Measurements from ENCODE around the gene JMJD1C. TPM values are rescaled to one million over a fixed set of nuclear protein-coding genes. Genes with fewer than 3 reads are reported as not detected.
A peak's percentile ranks its signal among the peaks of the same experiment; 100 is the strongest.
"Not testable (repeated sequence)": the region's sequence is repeated elsewhere in the genome, so short reads cannot be mapped to it uniquely, and the experiment has no call there.

JMJD1C gene
- polyA plus RNA-seq, 3 donors from 2014 or later: 13.4 to 37.4 (median 16.0) TPM

DNA sequence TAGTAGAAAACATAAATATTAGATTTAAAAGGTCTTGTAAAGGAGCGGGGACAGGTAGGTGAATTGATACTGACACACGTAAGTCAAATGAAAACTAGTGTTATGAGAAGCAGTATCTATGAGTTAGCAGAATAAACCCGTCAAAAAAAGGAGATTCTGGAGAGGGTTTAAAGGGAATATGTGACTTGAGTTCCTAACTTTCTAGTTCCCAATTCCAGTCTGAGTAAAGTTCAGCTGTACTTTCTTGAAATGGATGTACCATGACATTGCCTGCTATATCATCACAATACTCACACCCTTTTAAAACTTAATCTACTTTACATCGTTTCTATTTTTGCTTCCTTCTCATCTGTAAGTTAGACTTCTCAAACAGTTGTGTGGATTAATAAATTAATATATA is 210.5 kb downstream of the JMJD1C start:
- peak overlapping the region in 1 of 6 donors; percentile 27 for H3K27ac Mint-ChIP-seq
- peaks cover 0 to 4% (median 0%) of the 10 kb centered on the region in 3 donors for H3K27me3 Mint-ChIP-seq (ENCODE audit: low read depth in 3 of 3)
- no peaks in the 10 kb centered on the region for H3K36me3 Mint-ChIP-seq
- peaks cover 55 to 86% of the 10 kb centered on the region in 2 donors for H3K4me1 Mint-ChIP-seq
- no peaks in the 10 kb centered on the region for H3K9me3 Mint-ChIP-seq
- H3K4me3 Mint-ChIP-seq: no peak overlapping the region
- DNase-seq: no peak

DNA sequence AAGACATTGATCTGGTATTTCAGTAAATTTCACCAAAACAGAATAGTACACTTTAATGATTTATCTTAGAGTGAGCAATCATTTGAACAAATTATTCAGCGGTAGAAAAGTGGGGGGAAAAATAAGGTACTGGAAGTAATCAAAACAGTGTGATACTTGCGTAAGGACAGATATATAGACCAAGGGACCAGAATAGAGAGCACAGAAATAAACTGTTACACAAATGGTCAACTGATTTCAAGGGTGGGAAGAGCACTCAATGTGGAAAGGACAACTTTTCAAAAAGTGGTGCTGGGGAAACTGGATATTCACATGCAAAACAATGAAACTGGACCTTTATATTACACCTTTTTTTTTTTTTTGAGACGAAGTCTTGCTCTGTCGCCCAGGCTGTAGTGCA is 212.7 kb downstream of the JMJD1C start:
- peaks cover 0 to 9% (median 8%) of the 10 kb centered on the region in 3 donors for H3K36me3 Mint-ChIP-seq
- H3K9me3 Mint-ChIP-seq: no peaks in the 10 kb centered on the region
- no peak overlapping the region for H3K4me3 Mint-ChIP-seq
- peaks cover 0 to 4% (median 0%) of the 10 kb centered on the region in 3 donors for H3K27me3 Mint-ChIP-seq (ENCODE audit: low read depth in 3 of 3)
- no peak for DNase-seq
- no peak overlapping the region for H3K27ac Mint-ChIP-seq
- peaks cover 43 to 74% of the 10 kb centered on the region in 2 donors for H3K4me1 Mint-ChIP-seq

DNA sequence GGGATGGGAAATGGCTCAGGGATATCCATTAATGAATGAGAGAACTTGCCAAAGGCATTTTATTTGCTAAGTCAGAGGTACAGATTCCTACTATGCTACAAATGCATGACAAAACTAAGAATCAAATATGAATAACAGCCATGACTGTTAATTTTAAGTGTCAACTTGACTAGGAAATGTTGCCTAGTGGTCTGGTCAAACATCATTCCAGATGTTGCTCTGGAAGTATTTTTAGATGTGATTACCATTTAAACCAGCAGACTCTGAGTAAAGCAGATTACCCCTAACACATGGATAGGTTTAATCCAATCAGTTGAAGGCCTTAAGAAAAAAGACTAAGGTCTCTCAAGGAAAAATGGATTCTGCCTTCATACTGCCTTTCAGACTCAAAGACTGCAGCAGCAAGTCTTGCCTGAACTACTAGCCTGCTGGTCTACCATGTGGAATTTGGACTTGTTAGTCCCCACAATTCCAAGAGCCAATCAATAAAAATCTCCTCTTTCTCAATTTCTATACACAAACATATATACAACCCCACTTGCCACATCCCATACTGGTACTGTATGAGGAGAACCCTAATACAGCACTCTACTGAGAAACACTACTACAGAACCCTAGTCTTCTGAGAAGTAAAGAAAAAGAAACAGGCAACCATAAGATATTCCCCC is 213.5 kb downstream of the JMJD1C start:
- Mint-ChIP-seq H3K27me3 (ENCODE audit: low read depth in 3 of 3) (peaks cover 0 to 4% (median 0%) of the 10 kb centered on the region in 3 donors), H3K27ac (peak overlapping the region in 3 of 6 donors; percentile 12 to 41 (median 20)), H3K4me1 (peaks cover 42 to 71% of the 10 kb centered on the region in 2 donors), H3K4me3 (no peak overlapping the region), H3K36me3 (peaks cover 0 to 9% (median 8%) of the 10 kb centered on the region in 3 donors), H3K9me3 (no peaks in the 10 kb centered on the region)
- no peak for DNase-seq

DNA sequence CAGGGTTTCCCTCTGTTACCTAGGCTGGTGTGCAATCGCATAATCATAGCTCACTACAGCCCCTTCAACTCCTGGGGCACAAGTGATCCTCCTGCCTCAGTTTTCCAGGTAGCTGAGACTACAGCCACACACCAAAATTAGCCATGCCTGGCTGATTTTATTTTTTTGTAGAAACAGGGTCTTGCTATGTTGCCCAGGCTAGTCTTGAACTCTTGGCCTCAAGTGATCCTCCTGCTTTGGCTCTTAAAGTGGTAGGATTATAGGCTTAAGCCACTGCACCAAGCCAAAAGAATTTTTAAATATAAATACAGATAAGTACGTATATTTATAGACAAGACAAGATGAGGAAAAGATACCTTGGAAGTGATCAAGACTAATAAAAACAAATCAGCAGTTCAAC is 215.7 kb downstream of the JMJD1C start:
- DNase-seq: no peak
- Mint-ChIP-seq H3K36me3 (peaks cover 4 to 11% (median 8%) of the 10 kb centered on the region in 3 donors), H3K9me3 (no peaks in the 10 kb centered on the region), H3K4me1 (peaks cover 47 to 73% of the 10 kb centered on the region in 2 donors), H3K27me3 (ENCODE audit: low read depth in 3 of 3) (peaks cover 0 to 6% (median 0%) of the 10 kb centered on the region in 3 donors), H3K27ac (peak overlapping the region in 1 of 6 donors; percentile 11), H3K4me3 (no peak overlapping the region)

DNA sequence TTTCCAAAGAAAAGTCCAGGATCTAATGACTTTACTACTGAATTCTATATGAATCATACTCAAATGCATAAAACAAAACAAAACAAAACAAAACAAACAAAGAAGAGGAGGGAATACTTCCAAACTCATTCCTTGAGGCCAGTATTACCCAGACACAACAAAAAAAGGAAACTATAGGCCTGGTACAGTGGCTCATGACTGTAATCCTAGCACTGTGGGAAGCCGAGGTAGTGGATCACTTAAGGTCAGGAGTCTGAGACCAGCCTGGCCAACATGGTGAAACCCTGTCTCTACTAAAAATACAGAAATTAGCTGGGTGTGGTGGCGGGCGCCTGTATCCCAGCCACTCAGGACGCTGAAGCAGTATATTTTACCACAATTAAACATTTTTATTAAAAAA is 218.0 kb downstream of the JMJD1C start:
- Mint-ChIP-seq H3K9me3 (no peaks in the 10 kb centered on the region), H3K27ac (no peak overlapping the region), H3K4me3 (no peak overlapping the region), H3K36me3 (peaks cover 4 to 16% (median 8%) of the 10 kb centered on the region in 3 donors), H3K4me1 (peaks cover 51 to 75% of the 10 kb centered on the region in 2 donors), H3K27me3 (ENCODE audit: low read depth in 3 of 3) (peaks cover 0 to 4% (median 0%) of the 10 kb centered on the region in 3 donors)
- no peak for DNase-seq

DNA sequence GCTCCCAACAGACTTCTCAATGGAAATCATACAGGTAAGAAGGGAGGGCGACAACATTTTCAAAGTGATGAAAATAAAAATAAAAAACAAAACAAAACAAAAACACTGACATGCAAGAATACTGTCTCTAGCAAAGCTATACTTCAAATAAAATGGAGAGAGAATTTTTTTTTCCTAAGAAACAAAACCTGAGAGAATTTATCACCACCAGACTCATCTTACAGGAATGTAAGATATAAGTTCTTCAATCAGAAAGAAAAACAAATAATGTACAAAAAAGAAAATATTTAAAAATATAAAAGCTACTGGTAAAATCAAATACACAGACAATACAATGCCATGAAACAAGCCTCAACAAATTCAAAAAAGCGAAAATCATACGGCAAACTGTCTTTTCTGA is 219.4 kb downstream of the JMJD1C start:
- DNase-seq: no peak
- no peak overlapping the region for H3K27ac Mint-ChIP-seq
- no peak overlapping the region for H3K4me3 Mint-ChIP-seq
- H3K27me3 Mint-ChIP-seq (ENCODE audit: low read depth in 3 of 3): peaks cover 0 to 3% (median 0%) of the 10 kb centered on the region in 3 donors
- peaks cover 54 to 77% of the 10 kb centered on the region in 2 donors for H3K4me1 Mint-ChIP-seq
- no peaks in the 10 kb centered on the region for H3K9me3 Mint-ChIP-seq
- peaks cover 4 to 16% (median 8%) of the 10 kb centered on the region in 3 donors for H3K36me3 Mint-ChIP-seq

DNA sequence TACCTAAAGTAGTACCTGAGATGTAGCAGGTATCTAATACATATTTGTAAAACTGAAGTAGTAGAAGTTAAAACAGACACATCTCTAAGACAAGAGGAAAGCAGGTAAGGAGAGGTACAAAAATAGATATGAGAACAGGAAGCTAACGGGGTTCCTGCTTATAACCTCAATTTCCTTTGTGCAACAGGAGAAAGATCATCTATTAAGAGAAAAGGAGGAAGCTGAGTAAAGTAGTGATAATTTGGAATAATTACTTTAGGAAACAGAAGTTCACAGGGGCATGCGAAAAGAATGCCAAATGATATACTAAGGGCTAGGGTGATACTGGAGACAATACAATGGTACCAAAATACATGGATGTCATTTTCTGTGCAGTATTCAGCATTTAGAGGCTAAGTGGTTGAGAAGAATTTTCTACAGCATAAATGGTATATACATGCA is 223.9 kb downstream of the JMJD1C start:
- Mint-ChIP-seq H3K27ac (peak overlapping the region; percentile 5 to 69 (median 48)), H3K9me3 (no peaks in the 10 kb centered on the region), H3K4me1 (peaks cover 68 to 88% of the 10 kb centered on the region in 2 donors), H3K36me3 (peaks cover 0 to 7% (median 4%) of the 10 kb centered on the region in 3 donors), H3K4me3 (peak overlapping the region; percentile 56 to 82 (median 66)), H3K27me3 (ENCODE audit: low read depth in 3 of 3) (peaks cover 0 to under 1% (median 0%) of the 10 kb centered on the region in 3 donors)
- DNase-seq: no peak

DNA sequence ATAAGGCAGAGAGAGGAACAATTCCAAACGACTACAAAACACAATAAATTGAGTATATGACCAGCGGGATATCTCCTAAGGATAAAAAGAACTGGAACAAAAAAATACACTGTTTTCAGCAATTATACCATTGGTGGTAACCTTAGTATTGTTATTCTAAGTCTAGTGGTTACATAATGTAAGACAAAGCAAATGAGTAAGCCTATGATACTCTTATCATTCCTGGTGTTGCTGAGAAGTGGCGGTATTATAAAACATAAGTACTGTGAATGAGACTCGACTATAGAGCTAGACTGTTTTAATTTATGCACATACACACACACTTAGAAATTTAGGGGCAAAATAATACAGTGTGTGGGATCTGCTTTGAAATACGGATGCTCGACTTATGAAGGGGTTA is 225.0 kb downstream of the JMJD1C start:
- peaks cover 68 to 87% of the 10 kb centered on the region in 2 donors for H3K4me1 Mint-ChIP-seq
- H3K4me3 Mint-ChIP-seq: peak overlapping the region in 2 of 5 donors; percentile 2 to 53
- H3K9me3 Mint-ChIP-seq: no peaks in the 10 kb centered on the region
- peak overlapping the region in 3 of 6 donors; percentile 21 to 67 (median 34) for H3K27ac Mint-ChIP-seq
- DNase-seq: no peak
- H3K27me3 Mint-ChIP-seq (ENCODE audit: low read depth in 3 of 3): no peaks in the 10 kb centered on the region
- peaks cover 0 to 7% (median 2%) of the 10 kb centered on the region in 3 donors for H3K36me3 Mint-ChIP-seq

DNA sequence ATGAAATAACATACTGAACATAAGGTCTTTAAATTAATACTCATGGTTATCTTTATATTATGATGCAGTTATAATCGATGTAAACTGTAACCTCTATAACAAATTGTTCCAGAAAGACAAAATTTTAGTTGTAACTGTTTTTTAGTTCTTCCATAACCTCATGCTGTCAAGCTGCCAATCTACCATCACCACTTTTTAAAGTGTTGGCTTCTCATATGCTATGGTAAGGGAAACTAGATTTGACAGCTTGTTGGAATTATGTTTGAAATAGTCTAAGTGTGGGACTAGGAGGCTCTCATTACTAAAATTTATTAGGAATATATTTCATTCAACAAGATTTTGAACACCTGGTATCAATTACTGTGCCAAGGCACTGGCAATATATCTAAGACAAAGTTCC is 227.3 kb downstream of the JMJD1C start:
- DNase-seq: no peak
- Mint-ChIP-seq H3K27ac (peak overlapping the region in 1 of 6 donors; percentile 0), H3K9me3 (no peaks in the 10 kb centered on the region), H3K4me3 (no peak overlapping the region), H3K4me1 (peaks cover 52 to 66% of the 10 kb centered on the region in 2 donors), H3K36me3 (no peaks in the 10 kb centered on the region), H3K27me3 (ENCODE audit: low read depth in 3 of 3) (peaks cover 0 to 3% (median 0%) of the 10 kb centered on the region in 3 donors)

DNA sequence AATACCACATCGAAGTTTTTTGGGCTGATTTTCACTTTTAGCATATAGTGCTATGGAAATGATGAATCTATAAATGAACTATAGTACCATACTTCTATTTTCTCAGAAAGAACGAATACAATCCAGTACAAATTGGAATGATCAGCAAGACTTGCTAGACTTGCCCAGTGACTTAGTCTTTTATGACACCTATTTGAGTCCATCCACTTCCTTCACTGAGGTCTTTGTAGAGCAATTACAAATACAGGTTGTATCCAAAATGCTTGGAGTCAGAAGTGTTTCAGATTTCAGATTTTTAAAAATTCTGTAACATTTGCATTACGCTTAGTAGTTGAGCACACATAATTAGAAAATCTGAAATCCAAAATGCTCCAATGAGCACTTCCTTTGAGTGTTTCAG is 228.4 kb downstream of the JMJD1C start:
- peaks cover 0 to 3% (median 0%) of the 10 kb centered on the region in 3 donors for H3K27me3 Mint-ChIP-seq (ENCODE audit: low read depth in 3 of 3)
- peak overlapping the region in 1 of 5 donors; percentile 6 for H3K4me3 Mint-ChIP-seq
- no peaks in the 10 kb centered on the region for H3K36me3 Mint-ChIP-seq
- peaks cover 48 to 66% of the 10 kb centered on the region in 2 donors for H3K4me1 Mint-ChIP-seq
- no peak for DNase-seq
- no peaks in the 10 kb centered on the region for H3K9me3 Mint-ChIP-seq
- H3K27ac Mint-ChIP-seq: peak overlapping the region in 2 of 6 donors; percentile 23 to 67

DNA sequence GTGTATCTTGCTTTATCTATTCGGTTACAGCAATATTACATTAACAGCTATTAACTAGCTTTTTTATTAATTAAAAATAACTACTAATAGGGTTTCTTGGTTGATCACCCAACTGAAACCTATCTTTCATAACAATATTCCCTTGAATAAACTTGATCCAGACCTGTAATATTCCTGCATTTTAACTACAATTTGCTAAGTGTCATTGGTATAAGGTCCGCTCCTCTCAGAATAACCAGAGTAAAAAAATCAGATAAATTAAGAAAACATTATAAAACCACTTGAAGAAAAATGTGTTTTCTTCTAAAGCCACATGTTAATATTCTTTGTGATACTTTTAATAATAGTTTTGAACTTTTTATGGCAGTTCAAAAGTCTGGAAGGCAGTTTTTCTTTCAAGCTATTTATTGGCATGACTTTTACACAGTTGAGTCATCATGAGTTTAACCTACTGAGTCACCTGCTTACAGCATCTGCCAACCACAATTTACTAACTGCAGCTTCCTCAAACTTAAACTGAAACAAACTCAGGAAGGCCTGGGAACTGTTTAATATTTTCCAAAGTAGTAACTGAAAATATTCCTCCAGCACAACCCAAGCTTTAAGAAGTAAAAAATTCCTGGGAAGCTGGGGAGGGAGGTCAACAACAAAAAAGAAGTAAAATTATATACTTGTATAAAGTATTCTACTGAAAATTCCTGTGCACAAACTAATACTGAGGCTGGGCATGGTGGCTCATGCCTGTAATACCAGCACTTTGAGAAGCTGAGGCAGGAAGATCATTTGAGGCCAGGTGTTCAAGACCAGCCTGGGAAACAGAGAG is 229.5 kb downstream of the JMJD1C start:
- DNase-seq: peak in 1 of 3 donors; percentile 27
- Mint-ChIP-seq H3K4me3 (peak overlapping the region in 1 of 5 donors; percentile 27), H3K4me1 (peaks cover 38 to 60% of the 10 kb centered on the region in 2 donors)

DNA sequence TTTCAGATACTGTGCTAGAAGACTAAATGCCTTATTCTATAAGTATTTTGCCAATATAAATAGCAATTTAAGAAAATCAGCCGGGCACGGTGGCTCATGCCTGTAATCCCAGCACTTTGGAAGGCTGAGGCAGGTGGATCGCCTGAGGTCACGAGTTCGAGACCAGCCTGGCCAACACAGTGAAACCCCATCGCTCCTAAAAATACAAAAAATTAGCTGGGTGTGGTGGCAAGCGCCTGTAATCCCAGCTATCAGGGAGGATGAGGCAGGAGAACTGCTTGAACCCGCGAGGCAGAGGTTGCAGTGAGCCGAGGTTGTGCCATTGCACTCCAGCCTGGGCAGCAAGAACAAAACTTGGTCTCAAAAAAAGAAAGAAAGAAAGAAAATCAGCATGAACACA is 230.6 kb downstream of the JMJD1C start:
- not testable (repeated sequence) for DNase-seq; H3K27ac Mint-ChIP-seq; H3K27me3 Mint-ChIP-seq (ENCODE audit: low read depth in 3 of 3); H3K4me3 Mint-ChIP-seq; H3K9me3 Mint-ChIP-seq; H3K36me3 Mint-ChIP-seq
- H3K4me1 Mint-ChIP-seq: peaks cover 28 to 57% of the 10 kb centered on the region in 2 donors

More for the DNA sequence above, 229.5 kb downstream of the JMJD1C start:
- Mint-ChIP-seq H3K27ac (peak overlapping the region in 5 of 6 donors; percentile 10 to 51 (median 22)), H3K9me3 (no peaks in the 10 kb centered on the region), H3K36me3 (no peaks in the 10 kb centered on the region), H3K27me3 (ENCODE audit: low read depth in 3 of 3) (peaks cover 0 to 4% (median 0%) of the 10 kb centered on the region in 3 donors)

DNA sequence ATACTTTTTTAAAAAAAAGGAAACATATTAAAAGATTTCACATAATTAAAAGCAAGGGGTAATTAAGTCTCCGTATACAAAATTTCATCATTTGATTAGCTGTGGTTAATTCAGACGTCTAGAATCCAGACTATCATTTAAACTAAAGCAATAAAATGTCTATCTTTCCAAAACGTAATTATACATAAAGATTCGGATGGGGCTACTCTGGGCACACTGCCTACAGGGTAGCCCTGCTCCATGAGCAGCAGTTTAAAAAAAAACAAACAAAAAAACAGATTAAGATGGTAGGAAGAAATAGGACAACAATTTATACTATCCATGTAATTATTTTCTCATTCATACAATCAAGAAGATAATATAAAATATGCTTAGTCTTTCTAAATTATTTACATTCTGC is 236.6 kb downstream of the JMJD1C start:
- no peak for DNase-seq
- Mint-ChIP-seq H3K4me1 (peaks cover 25 to 67% of the 10 kb centered on the region in 2 donors), H3K27ac (no peak overlapping the region), H3K4me3 (no peak overlapping the region), H3K27me3 (ENCODE audit: low read depth in 3 of 3) (peaks cover 0 to 6% (median 4%) of the 10 kb centered on the region in 3 donors), H3K36me3 (no peaks in the 10 kb centered on the region), H3K9me3 (no peaks in the 10 kb centered on the region)

DNA sequence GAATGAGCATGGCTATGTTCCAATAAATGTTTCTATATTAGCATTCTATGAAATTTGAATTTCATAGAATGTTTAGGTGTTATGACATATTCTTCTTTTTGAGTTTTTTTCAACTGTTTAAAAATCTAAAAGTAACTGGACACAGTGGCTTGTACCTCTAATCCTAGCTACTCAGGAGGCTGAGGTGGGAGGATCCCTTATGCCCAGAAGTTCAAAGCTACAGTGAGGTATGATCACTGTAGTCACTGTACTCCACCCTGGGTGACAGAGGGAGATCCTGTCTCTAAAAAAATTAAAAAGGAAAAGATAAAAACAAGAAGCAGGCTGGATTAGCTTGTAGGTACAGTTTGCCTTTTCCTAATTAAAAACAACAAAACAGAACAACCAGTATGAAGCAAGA is 237.5 kb downstream of the JMJD1C start:
- no peaks in the 10 kb centered on the region for H3K36me3 Mint-ChIP-seq
- no peaks in the 10 kb centered on the region for H3K9me3 Mint-ChIP-seq
- peaks cover 25 to 66% of the 10 kb centered on the region in 2 donors for H3K4me1 Mint-ChIP-seq
- H3K4me3 Mint-ChIP-seq: no peak overlapping the region
- no peak for DNase-seq
- H3K27me3 Mint-ChIP-seq (ENCODE audit: low read depth in 3 of 3): peaks cover under 1 to 6% (median 1%) of the 10 kb centered on the region in 3 donors
- H3K27ac Mint-ChIP-seq: peak overlapping the region in 2 of 6 donors; percentile 12 to 56

Data from immature natural killer cell (primary cell).